HFFc6 (cell line): ENCODE data around the gene PGLYRP3. TPM values are rescaled to one million over a fixed set of nuclear protein-coding genes. Genes with fewer than 3 reads are reported as not detected.
"Not testable (repeated sequence)": the region's sequence is repeated elsewhere in the genome, so short reads cannot be mapped to it uniquely, and the experiment has no call there.

Experiments
- DNase-seq: peaks from one replicate; pipeline ENCODE4 v3.0.0-alpha.2; 2018
- H3K27ac Mint-ChIP-seq: 2 replicates; pipeline ENCODE4 v1.8.0; 2020; ENCODE audit warnings: mild to moderate bottlenecking, mixed read lengths
- H3K27me3 Mint-ChIP-seq: 2 replicates; pipeline ENCODE4 v1.8.0; 2021; ENCODE audit warnings: mild to moderate bottlenecking, moderate library complexity, mixed read lengths; ENCODE audit not compliant: insufficient read depth
- H3K36me3 Mint-ChIP-seq: 2 replicates; pipeline ENCODE4 v1.8.0; 2021; ENCODE audit warnings: low read depth, mixed read lengths
- H3K4me1 Mint-ChIP-seq: 2 replicates; pipeline ENCODE4 v1.8.0; 2020; ENCODE audit warnings: low read depth, mixed read lengths
- H3K4me3 Mint-ChIP-seq: 2 replicates; pipeline ENCODE4 v1.8.0; 2020; ENCODE audit warnings: mild to moderate bottlenecking, moderate library complexity, mixed read lengths
- H3K9me3 Mint-ChIP-seq: 2 replicates; pipeline ENCODE4 v1.8.0; 2020; ENCODE audit warnings: mild to moderate bottlenecking, mixed read lengths
- CTCF ChIP-seq: fragments of 200-600 bp; sonication (generic); IDR thresholded peaks from 2 replicates; pipeline ENCODE4 v1.5.0; 2021; ENCODE audit warnings: antibody characterized with exemption, mild to moderate bottlenecking
- total RNA-seq, 6 experiments: library from RNA; stranded (reverse); fragmentation: NEBNext Ultra II Directional; extraction: Animal tissue kit (Norgen Biotek cat#: 25700); gene quantifications; 2 replicates in 1 of 6; 3 replicates in 5 of 6; pipeline ENCODE4 v1.2.3, GENCODE V29; 2021

PGLYRP3 gene
- total RNA-seq, 6 experiments from 2014 or later = not detected

GRCh38 chr1:153349363-153350320 is 36.9 kb upstream of the PGLYRP3 start:
- no peaks in the 10 kb centered on the region for H3K36me3 Mint-ChIP-seq
- peaks cover 34% of the 10 kb centered on the region for H3K27me3 Mint-ChIP-seq
- no peak overlapping the region for H3K4me3 Mint-ChIP-seq
- H3K4me1 Mint-ChIP-seq = no peaks in the 10 kb centered on the region
- H3K27ac Mint-ChIP-seq = no peak overlapping the region
- TF ChIP-seq CTCF = no peak
- H3K9me3 Mint-ChIP-seq = no peaks in the 10 kb centered on the region
- DNase-seq = no peak

- Mint-ChIP-seq H3K9me3 (no peaks in the 10 kb centered on the region), H3K36me3 (no peaks in the 10 kb centered on the region), H3K4me3 (no peak within 1 kb of the TSS), H3K4me1 (no peaks in the 10 kb centered on the region), H3K27me3 (peaks cover 33% of the 10 kb centered on the region), H3K27ac (no peak within 1 kb of the TSS)
- no peak for TF ChIP-seq CTCF
- DNase-seq = no peak
Observed at GRCh38 chr1:153348511-153349362, 36.0 kb upstream of the PGLYRP3 start, which contains the start of gene PGLYRP4. Gene PGLYRP4, minus strand, starts transcription at chr1:153348841. Its CDS starts 909 bp downstream, at chr1:153347932.

GRCh38 chr1:153347856-153348255 is 35.1 kb upstream of the PGLYRP3 start:
- H3K4me3 Mint-ChIP-seq = no peak overlapping the region
- no peaks in the 10 kb centered on the region for H3K4me1 Mint-ChIP-seq

GRCh38 chr1:153347049-153347448 is 34.3 kb upstream of the PGLYRP3 start:
- H3K27ac Mint-ChIP-seq, H3K4me1 Mint-ChIP-seq, DNase-seq, H3K9me3 Mint-ChIP-seq, H3K4me3 Mint-ChIP-seq, H3K36me3 Mint-ChIP-seq: not testable (repeated sequence)
- H3K27me3 Mint-ChIP-seq = peaks cover 37% of the 10 kb centered on the region

More at GRCh38 chr1:153347856-153348255, 35.1 kb upstream of the PGLYRP3 start:
- Mint-ChIP-seq H3K27me3 (peaks cover 37% of the 10 kb centered on the region), H3K36me3 (no peaks in the 10 kb centered on the region), H3K27ac (no peak overlapping the region), H3K9me3 (no peaks in the 10 kb centered on the region)
- TF ChIP-seq CTCF = no peak
- DNase-seq = no peak

GRCh38 chr1:153346077-153346723 is 33.4 kb upstream of the PGLYRP3 start:
- Mint-ChIP-seq H3K27me3 (peaks cover 31% of the 10 kb centered on the region), H3K4me1 (no peaks in the 10 kb centered on the region), H3K9me3 (no peaks in the 10 kb centered on the region), H3K4me3 (no peak overlapping the region), H3K27ac (no peak overlapping the region), H3K36me3 (no peaks in the 10 kb centered on the region)
- no peak for TF ChIP-seq CTCF
- DNase-seq = no peak
